ENCODE measurements around the gene RAB4B.
"Not testable (repeated sequence)": the region's sequence is repeated elsewhere in the genome, so short reads cannot be mapped to it uniquely, and the experiment has no call there.

Gene RAB4B

DNA sequence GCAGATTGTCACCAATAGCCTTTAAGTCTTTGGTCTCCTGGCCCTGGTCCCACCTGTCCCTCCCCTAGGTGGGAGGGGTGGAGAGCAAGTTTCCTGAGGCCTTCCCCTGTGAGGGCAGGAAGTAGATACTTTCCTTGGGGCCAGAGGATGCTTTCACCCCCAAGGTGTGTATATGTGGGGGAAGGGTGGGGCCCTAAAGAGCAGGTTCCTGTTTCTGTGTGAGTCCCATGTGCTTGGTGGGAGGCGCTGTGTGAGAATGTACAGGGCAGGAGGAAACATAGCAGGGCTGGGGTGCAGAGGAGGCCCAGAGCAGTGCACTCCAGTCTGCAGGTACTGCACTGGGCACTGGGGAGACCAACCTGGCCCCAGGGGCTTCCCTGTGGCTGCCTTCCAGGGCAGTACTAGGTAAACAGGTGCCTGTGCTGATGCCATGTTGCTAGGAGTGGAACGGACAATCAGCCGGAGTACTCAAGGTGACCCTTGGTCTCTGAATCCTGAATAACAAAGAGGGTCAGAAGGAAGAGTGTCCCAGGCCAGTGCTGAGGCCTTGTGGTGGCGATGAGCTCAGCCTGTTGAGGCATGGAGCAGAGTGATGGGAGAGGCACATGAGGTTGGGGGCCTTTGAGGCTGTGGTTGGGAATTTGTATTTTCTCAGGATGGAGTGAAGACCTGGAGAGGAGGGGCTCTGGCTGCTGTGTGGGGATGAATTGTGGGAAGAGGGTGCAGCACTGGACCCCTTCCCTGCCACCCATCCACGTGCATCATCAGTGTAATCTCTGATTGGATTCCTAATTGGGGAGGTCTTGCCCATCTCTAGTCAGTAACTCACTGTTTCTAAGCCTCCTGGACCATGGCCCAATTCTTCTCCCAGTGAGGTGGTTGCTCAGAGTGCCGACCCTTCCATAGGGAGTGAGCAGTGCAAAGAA lies 26.1 kb downstream of the RAB4B start:
- no peak for DNase-seq (ENCODE audit: low read depth in 2 of 2)

GRCh38 chr19:40804783-40805242 lies 26.8 kb downstream of the RAB4B start:
- DNase-seq (ENCODE audit: low read depth in 2 of 2), result no peak

DNA sequence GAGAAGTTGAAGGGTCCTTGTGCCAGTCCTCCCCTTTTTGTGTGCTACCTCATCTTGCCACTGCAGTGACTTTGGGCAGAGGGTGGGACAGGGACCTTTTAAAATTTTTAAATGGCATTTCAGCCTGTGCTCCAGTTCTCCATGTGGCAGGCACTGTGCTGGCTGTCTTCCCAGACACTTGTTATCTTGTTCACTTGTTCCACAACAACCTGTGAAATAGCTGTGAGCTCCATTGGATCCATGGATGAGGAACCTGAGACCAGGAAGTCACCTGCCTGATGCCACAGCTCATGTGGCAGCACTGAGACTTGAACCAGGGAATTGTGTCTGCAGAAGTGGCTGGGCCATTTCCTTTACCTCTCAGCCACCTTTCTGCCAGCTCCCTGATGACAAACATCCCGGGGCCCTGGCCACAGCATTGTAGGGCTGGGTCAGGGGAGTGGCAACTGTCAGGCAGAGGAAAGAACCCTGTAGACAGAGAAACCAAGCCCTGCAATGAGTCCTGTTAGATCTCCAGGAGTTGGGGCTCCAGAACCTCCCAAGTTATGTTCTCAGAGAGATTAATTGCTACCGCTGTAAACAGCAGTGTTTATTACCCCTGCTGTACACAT lies 27.3 kb downstream of the RAB4B start:
- DNase-seq (ENCODE audit: low read depth in 2 of 2), result no peak

GRCh38 chr19:40806423-40807146 lies 28.5 kb downstream of the RAB4B start:
- DNase-seq (ENCODE audit: low read depth in 2 of 2), result peak; percentile 91 to 92

GRCh38 chr19:40807147-40808020 lies 29.3 kb downstream of the RAB4B start:
- DNase-seq (ENCODE audit: low read depth in 2 of 2), result no peak

DNA sequence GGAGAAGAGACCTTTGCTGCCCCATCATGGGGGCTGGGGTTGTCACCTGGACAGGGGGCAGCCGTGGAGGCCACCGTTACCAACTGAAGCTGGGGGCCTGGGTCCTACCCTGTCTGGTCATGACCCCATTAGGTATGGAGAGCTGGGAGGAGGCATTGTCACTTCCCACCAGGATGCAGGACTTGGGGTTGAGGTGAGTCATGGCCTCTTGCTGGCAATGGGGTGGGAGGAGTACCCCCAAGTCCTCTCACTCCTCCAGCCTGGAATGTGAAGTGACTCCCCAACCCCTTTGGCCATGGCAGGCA lies 29.9 kb downstream of the RAB4B start:
- DNase-seq (ENCODE audit: low read depth in 2 of 2), result no peak

DNA sequence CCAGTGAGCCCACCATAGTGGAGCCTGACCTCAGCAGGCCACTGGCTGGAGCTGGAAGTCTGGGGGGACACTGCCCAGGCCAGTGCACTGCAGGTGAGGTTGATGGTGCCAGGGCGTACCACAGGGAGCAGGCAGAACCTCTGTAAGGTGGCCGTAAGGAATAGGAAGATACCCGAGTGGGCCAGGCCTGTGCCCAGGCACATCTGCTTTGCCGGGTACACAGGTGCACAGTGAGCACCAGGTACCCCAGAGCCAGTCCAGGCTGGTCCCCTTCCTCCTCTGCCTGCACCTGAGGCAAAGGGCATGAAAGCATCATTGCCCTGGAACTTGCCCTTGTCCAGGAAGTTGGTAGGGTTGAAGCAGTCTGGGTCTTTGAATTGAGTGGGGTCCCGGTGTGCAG lies 30.4 kb downstream of the RAB4B start:
- no peak for DNase-seq (ENCODE audit: low read depth in 2 of 2)

GRCh38 chr19:40809358-40810086 lies 31.5 kb downstream of the RAB4B start:
- DNase-seq (ENCODE audit: low read depth in 2 of 2), result no peak

DNA sequence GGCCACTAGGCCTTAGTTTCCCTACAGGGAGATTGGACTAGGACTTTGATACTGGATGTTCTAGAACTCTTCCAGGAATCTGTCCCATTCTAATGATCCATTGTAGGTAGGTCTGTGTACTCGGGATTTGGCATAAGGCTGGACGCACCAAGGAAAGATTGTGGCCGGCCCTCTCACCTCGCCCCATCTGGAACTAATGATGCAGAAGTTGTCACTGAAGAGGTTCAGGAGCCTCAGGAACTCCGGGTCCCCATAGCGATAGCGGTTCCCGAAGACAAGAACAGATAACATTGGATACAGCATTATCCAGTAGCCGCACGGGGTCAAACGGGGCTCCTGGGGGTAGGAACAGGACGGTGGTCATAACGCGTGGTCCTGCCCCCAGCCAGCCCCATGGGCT lies 32.1 kb downstream of the RAB4B start:
- no peak for DNase-seq (ENCODE audit: low read depth in 2 of 2)

- peak in 1 of 2 experiments; percentile 20 for DNase-seq (ENCODE audit: low read depth in 2 of 2)
Measured at GRCh38 chr19:40810649-40811408, 32.8 kb downstream of the RAB4B start.

GRCh38 chr19:40811478-40812341 lies 33.7 kb downstream of the RAB4B start:
- no peak for DNase-seq (ENCODE audit: low read depth in 2 of 2)

GRCh38 chr19:40812571-40812970 lies 34.5 kb downstream of the RAB4B start:
- DNase-seq (ENCODE audit: low read depth in 2 of 2), result not testable (repeated sequence)

DNA sequence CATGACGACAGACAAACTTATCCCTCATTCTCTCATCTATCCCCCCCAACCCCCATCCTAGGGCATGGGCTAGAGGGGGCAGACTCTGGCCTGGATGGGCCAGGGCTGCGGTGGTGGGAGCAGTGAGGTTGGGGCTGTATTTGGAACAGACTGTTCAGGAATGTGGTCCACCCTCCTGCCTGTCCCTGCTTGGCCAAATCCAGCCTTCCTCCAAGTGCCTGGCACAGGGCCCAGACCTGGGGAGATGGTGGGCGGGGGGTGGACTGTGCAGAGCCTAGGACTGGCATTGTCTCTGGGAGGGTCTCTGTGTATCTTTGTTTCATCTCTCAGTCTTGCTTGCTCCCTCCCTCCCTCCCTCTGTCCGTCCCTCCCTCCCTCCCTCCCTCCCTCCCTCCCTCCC lies 35.1 kb downstream of the RAB4B start:
- DNase-seq (ENCODE audit: low read depth in 2 of 2), result no peak

- no peak for DNase-seq (ENCODE audit: low read depth in 2 of 2)
Measured at GRCh38 chr19:40815223-40815622, 37.2 kb downstream of the RAB4B start.

- not testable (repeated sequence) for DNase-seq (ENCODE audit: low read depth in 2 of 2)
Measured at GRCh38 chr19:40818480-40819399, 40.7 kb downstream of the RAB4B start.

DNA sequence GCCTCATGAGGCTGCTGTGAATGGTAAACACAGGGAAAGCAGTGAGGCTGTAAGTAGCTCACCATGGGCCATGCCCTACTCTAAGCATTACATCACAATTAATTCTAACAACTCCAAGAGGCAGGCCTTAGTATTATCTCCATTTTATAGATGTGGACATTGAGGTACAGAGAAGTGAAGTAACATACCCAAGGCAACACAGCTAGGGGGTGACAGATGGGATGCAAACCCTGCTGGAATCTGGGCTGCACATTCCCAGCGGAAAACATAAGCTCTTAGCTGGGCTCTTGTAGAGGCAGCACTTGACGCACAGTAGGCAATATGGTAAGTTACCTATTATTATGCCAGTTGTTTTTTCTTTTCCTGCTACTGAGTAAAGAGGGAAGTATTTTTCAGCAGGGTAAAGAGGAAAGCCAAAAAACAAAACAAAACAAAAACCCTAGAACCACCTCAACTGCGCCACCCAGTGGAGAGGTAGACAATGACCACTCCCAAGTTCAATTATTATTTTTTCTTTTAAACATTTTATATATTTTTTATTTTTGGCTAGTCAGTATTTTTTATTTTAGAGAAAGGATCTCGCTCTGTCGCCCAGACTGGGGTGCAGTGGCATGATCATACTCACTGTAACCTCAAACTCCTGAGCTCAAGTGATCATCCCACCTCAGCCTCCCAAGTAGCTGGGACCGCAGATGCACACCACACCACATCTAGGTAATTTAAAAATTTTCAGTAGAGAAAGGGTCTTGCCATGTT lies 41.6 kb downstream of the RAB4B start:
- not testable (repeated sequence) for DNase-seq (ENCODE audit: low read depth in 2 of 2)

DNA sequence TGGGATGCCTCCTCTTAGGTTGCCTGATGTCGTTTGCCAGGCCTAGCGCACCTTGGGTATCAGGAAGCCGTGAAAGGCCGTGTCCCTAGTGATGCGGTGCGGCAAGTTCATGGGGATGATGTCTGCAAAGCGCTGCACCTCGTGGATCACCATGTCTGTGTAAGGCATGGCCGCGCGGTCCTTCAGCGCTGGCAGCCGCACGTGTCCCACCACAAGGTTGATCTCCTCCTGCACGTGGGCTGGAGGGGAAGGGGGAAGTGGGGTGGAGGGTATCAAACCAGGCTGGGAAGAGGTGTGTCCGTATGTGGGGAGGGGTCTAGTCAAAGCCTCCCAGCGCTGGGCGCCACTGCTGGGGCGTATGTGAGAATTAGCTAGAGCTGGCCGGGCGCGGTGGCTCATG lies 44.1 kb downstream of the RAB4B start:
- DNase-seq (ENCODE audit: low read depth in 2 of 2), result no peak

All from fibroblast of skin of left biceps (primary cell).